Measurements from ENCODE around the gene P4HA2. TPM values are rescaled to one million over a fixed set of nuclear protein-coding genes. Genes with fewer than 3 reads are reported as not detected.

P4HA2 gene
- total and polyA plus RNA-seq, 2 donors (not counting 3 experiments of a cell fraction or from before 2014, with no cell fraction given) = 37.6 to 58.7 TPM

GRCh38 chr5:132262882-132263547 is 35.4 kb upstream of the P4HA2 start:
- peaks cover 8 to 13% of the 10 kb centered on the region in 2 experiments for H3K36me3 ChIP-seq (ENCODE audit: control insufficient read depth in 2 of 2, extremely low read depth in 1 of 2, insufficient read depth in 2 of 2, low read length in 2 of 2)
- no peaks in the 10 kb centered on the region for H3K9me3 ChIP-seq (replicated peaks; ENCODE audit: control insufficient read depth, insufficient read depth, low read length)
- peak overlapping the region; percentile 89 for H3K27ac ChIP-seq (ENCODE audit: insufficient read depth, low read depth, low read length)
- CTCF ChIA-PET = interaction anchor here (0.9 to 7.8 kb wide), 4 partner anchors 9 to 34 kb away, joined by 3 to 93 read pairs (median 3); no protein-coding TSS in a partner anchor
- no peak overlapping the region for H3K9ac ChIP-seq (replicated peaks; ENCODE audit: extremely low read depth, insufficient read depth, low read length)
- FAIRE-seq (no peak), DNase-seq (ENCODE audit: low read depth, low spot score) (no peak)
- TF ChIP-seq GATA2 (IDR thresholded peaks at IDR 0.05; ENCODE audit: insufficient read depth, insufficient read length, low read depth, low read length) = no peak
- TF ChIP-seq, protein P1, sequence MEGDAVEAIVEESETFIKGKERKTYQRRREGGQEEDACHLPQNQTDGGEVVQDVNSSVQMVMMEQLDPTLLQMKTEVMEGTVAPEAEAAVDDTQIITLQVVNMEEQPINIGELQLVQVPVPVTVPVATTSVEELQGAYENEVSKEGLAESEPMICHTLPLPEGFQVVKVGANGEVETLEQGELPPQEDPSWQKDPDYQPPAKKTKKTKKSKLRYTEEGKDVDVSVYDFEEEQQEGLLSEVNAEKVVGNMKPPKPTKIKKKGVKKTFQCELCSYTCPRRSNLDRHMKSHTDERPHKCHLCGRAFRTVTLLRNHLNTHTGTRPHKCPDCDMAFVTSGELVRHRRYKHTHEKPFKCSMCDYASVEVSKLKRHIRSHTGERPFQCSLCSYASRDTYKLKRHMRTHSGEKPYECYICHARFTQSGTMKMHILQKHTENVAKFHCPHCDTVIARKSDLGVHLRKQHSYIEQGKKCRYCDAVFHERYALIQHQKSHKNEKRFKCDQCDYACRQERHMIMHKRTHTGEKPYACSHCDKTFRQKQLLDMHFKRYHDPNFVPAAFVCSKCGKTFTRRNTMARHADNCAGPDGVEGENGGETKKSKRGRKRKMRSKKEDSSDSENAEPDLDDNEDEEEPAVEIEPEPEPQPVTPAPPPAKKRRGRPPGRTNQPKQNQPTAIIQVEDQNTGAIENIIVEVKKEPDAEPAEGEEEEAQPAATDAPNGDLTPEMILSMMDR (IDR thresholded peaks at IDR 0.05; ENCODE audit: extremely low read depth in 1 of 2, insufficient read depth in 1 of 2, low read depth in 1 of 2, low read length in 2 of 2) = no peak
- TF ChIP-seq EZH2 (IDR thresholded peaks at IDR 0.05; ENCODE audit: borderline replicate concordance, low read depth, low read length, severe bottlenecking) = no peak
- TF ChIP-seq MAX (IDR thresholded peaks at IDR 0.05; ENCODE audit: insufficient read depth, insufficient read length) = no peak
- TF ChIP-seq POLR2A (IDR thresholded peaks at IDR 0.05; ENCODE audit: low read depth, low read length) = no peak
- TF ChIP-seq JUN (IDR thresholded peaks at IDR 0.05; ENCODE audit: borderline replicate concordance, insufficient read depth, insufficient read length, low read depth) = no peak
- no peak for TF ChIP-seq FOS (IDR thresholded peaks at IDR 0.05; ENCODE audit: borderline replicate concordance, insufficient read depth, low read length)
- no peak for TF ChIP-seq MYC (IDR thresholded peaks at IDR 0.05; ENCODE audit: low read depth, low read length)
- no peak for TF ChIP-seq POLR2AphosphoS5 (IDR thresholded peaks at IDR 0.05; ENCODE audit: insufficient read depth, low read depth, low read length)
- H3K27me3 ChIP-seq (ENCODE audit: control insufficient read depth in 2 of 2, insufficient read depth in 2 of 2, low read length in 2 of 2) = no peaks in the 10 kb centered on the region
- H3K79me2 ChIP-seq (ENCODE audit: control insufficient read depth, insufficient read depth, low read length) = peaks cover 38% of the 10 kb centered on the region
- H2AFZ ChIP-seq (ENCODE audit: low read depth, low read length) = no peak overlapping the region
- no peak overlapping the region for H3K4me3 ChIP-seq (replicated peaks in 1 of 3; ENCODE audit: insufficient read depth in 1 of 3, low read depth in 1 of 3, low read length in 3 of 3)
- H3K4me2 ChIP-seq (ENCODE audit: insufficient read depth, low read length) = peak overlapping the region; percentile 1
- no TSS peak for BruUV-seq (replicated peaks)
- intact Hi-C loops (cut with micrococcal nuclease) (loop anchor here (5.0 to 10.0 kb wide), 2 partner anchors 176 to 448 kb away; no protein-coding TSS in a partner anchor), dilution Hi-C loops (cut with MboI; ENCODE audit: extremely low pct_ligation_motif_present, low sequenced_read_pairs) (no loop called here)
- POLR2A ChIA-PET = no interaction called here
- no peaks in the 10 kb centered on the region for H3K9me1 ChIP-seq (replicated peaks; ENCODE audit: control insufficient read depth, extremely low read depth, insufficient read depth, low read length)
- H3K4me1 ChIP-seq (ENCODE audit: control insufficient read depth, extremely low read depth, insufficient read depth, low read length) = peaks cover 86% of the 10 kb centered on the region
- H4K20me1 ChIP-seq (replicated peaks; ENCODE audit: control insufficient read depth, extremely low read depth, insufficient read depth, low read length) = no peaks in the 10 kb centered on the region

All from endothelial cell of umbilical vein (primary cell).